Ovary (tissue), 9 donors: ENCODE results near the gene CLMN. TPM values are rescaled to one million over a fixed set of nuclear protein-coding genes. Genes with fewer than 3 reads are reported as not detected.

Experiments
- DNase-seq, 5 donors: peaks; one replicate each; pipeline ENCODE4 v3.0.0-alpha.2; 2019 to 2020
- H3K27ac ChIP-seq, 2 donors: fragments of 200-600 bp; one replicate each; pipeline versions ENCODE4 v1.5.1 to v1.8.0; 2019 to 2022
- H3K27me3 ChIP-seq: fragments of 200-600 bp; one replicate; pipeline ENCODE4 v1.8.0; 2022
- H3K36me3 ChIP-seq: fragments of 200-600 bp; sonication (generic); one replicate; pipeline ENCODE4 v1.5.1; 2019
- H3K4me1 ChIP-seq: one replicate; pipeline ENCODE4 v1.8.1; 2013; ENCODE audit warnings: mild to moderate bottlenecking, moderate library complexity; ENCODE audit not compliant: insufficient read depth
- H3K4me3 ChIP-seq: fragments of 200-600 bp; sonication (generic); one replicate; pipeline ENCODE4 v1.5.1; 2017
- H3K9me3 ChIP-seq, 2 donors: fragments of 200-600 bp in 1 of 2; sonication (generic) in 1 of 2; one replicate each; pipeline versions ENCODE4 v1.5.1 to v1.8.1; 2013 to 2019; ENCODE audit warnings: mild to moderate bottlenecking in 1 of 2, moderate library complexity in 1 of 2
- EP300 ChIP-seq: sonication (generic); formaldehyde crosslinking; IDR thresholded peaks from one replicate; pipeline ENCODE4 v1.6.1; 2017; ENCODE audit warnings: antibody characterized with exemption
- POLR2A ChIP-seq: fragments of 450-650 bp; IDR thresholded peaks from one replicate; pipeline ENCODE4 v1.6.1; 2017; ENCODE audit warnings: antibody characterized with exemption, mild to moderate bottlenecking, moderate library complexity
- WGBS, 3 donors: extraction: QIAGEN DNeasy Blood & Tissue Kit in 1 of 3; methylation state at CpG; one replicate each; pipeline versions ENCODE4 v1.1.5 to v1.1.7; 2013 to 2017; 5-methylcytosine and 5-hydroxymethylcytosine counted together
- intact Hi-C, 4 donors: fragments of 100-400 bp; cut with DNase I; formaldehyde crosslinking; loops; one replicate each; pipeline versions ENCODE4 v1.11.0 to v1.15.1; 2022 to 2023
- polyA plus RNA-seq, 2 donors: library from polyadenylated mRNA; stranded (reverse); fragments of 200-250 nt in 1 of 2; fragments of 350-450 nt in 1 of 2; fragmentation: Illumina TruSeq in 1 of 2; extraction: RNeasy Lipid Tissue Mini Kit (QIAGEN cat#74804) in 1 of 2; gene quantifications; one replicate each; pipeline ENCODE4 v1.2.3, GENCODE V29; 2013 to 2014
- total RNA-seq, 7 donors: library from RNA; depleted of rRNA in 2 of 7; stranded (reverse); fragments of >200 nt in 2 of 7; fragmentation: NEBNext Ultra II Directional in 3 of 7; extraction: Animal tissue kit (Norgen Biotek cat#: 25700) in 3 of 7; gene quantifications; one replicate each; pipeline versions ENCODE4 v1.1.0 to v1.2.4, GENCODE V29; 2016 to 2023
- TF ChIP-seq, protein P1 (sequence below), 3 donors: fragments of 450-650 bp in 2 of 3; fragments of 200-600 bp in 1 of 3; IDR thresholded peaks; one replicate each; pipeline versions ENCODE4 v1.5.1 to v1.8.0; 2016 to 2022; ENCODE audit warnings: antibody characterized with exemption in 3 of 3, mild to moderate bottlenecking in 1 of 3
- donor health status: DM: no; HTN: no; CAD: no; lungs with moderate emphysema.
- donor health status: DM: no; HTN: no; CAD: no.
- donor health status: Bipolar disorder and iron deficiency.
- donor health status: DM: yes; HTN: yes; CAD: no.
- donor health status: DM: no; HTN: no; CAD: no.
- donor health status: DM: yes; HTN: yes; CAD: no.

Gene CLMN
- total and polyA plus RNA-seq, 9 donors = 2.2 to 11.7 (median 6.5) TPM

DNA sequence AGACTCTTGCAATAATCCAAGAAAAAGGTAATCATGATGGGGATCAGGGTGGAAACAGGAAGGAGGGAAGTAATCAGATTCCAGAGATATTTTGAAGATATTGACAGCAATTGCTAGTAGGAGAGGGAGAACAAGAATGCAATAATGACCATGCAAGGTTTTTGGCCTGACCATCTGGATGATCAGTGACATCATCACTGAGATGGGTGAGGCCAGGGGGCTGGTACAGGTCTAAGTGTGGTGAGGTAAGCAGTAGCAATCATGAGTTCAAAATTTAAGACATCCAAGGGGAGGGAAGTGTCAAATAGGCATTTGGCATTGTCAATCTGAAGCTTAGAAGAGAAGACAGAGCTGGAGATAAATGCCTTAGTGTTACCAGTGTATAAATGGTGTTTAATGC is 24.8 kb upstream of the CLMN start:
- Histone ChIP-seq H3K36me3 (no peaks in the 10 kb centered on the region), H3K4me3 (no peak overlapping the region), H3K4me1 (no peaks in the 10 kb centered on the region), H3K27me3 (no peaks in the 10 kb centered on the region), H3K27ac (no peak overlapping the region), H3K9me3 (no peaks in the 10 kb centered on the region)
- intact Hi-C loops = loop anchor here in 1 of 4 donors (2.0 kb wide), 1 partner anchor 60 kb away; no protein-coding TSS in a partner anchor
- TF ChIP-seq POLR2A = no peak
- no peak for TF ChIP-seq EP300
- TF ChIP-seq, protein P1, sequence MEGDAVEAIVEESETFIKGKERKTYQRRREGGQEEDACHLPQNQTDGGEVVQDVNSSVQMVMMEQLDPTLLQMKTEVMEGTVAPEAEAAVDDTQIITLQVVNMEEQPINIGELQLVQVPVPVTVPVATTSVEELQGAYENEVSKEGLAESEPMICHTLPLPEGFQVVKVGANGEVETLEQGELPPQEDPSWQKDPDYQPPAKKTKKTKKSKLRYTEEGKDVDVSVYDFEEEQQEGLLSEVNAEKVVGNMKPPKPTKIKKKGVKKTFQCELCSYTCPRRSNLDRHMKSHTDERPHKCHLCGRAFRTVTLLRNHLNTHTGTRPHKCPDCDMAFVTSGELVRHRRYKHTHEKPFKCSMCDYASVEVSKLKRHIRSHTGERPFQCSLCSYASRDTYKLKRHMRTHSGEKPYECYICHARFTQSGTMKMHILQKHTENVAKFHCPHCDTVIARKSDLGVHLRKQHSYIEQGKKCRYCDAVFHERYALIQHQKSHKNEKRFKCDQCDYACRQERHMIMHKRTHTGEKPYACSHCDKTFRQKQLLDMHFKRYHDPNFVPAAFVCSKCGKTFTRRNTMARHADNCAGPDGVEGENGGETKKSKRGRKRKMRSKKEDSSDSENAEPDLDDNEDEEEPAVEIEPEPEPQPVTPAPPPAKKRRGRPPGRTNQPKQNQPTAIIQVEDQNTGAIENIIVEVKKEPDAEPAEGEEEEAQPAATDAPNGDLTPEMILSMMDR (IDR thresholded peaks at IDR 0.05) = no peak
- DNase-seq = no peak

DNA sequence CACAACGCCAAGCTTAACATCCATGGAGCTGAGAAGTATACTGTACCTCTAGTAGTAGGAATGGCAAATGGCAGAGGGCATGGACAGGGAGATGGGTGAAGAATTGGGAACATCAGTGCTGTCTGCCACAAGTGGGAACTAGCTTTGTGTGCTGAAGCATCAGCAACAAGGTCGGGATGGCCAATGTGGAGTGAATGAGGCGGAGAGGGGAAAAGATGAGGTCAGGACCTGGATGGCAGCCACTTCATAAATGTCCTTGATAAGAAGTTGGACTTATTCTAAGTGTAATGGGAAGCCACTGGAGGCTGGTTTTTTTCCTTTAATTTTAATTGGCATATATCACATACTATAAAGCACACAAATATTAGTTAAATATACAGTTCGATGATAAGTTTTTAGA is 21.9 kb upstream of the CLMN start:
- no peak for DNase-seq
- intact Hi-C loops = no loop called here
- Histone ChIP-seq H3K9me3 (no peaks in the 10 kb centered on the region), H3K27me3 (no peaks in the 10 kb centered on the region), H3K4me3 (no peak overlapping the region), H3K27ac (no peak overlapping the region), H3K36me3 (no peaks in the 10 kb centered on the region), H3K4me1 (no peaks in the 10 kb centered on the region)
- TF ChIP-seq, protein P1 (IDR thresholded peaks at IDR 0.05) = no peak
- no peak for TF ChIP-seq EP300
- no peak for TF ChIP-seq POLR2A
- 73 to 84% (median 76%) methylated on average over 4 of the region's 4 CpGs for WGBS, 3 donors

DNA sequence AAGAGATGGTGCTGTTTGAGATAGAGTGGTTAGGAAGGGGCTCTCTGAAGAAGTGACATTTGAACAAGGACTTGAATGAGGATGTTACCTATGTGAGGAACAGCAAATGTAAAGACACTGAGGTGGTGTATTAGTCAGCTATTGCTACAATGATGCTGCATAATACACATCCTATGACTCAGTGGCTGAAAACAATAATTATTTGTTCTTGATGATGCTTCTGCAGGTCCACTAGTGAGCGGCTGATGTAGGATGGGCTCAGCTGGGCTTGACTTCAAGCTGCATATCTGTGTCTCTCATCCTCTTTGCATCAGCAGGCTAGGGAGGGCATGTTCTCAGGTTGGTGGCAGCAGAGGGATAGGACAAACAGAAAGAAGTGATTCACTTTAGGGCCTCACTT is 21.4 kb upstream of the CLMN start:
- intact Hi-C loops = no loop called here
- WGBS, 3 donors = 94 to 100% (median 98%) methylated on average over 1 of the region's 1 CpG
- Histone ChIP-seq H3K27ac (no peak overlapping the region), H3K4me1 (no peaks in the 10 kb centered on the region), H3K36me3 (no peaks in the 10 kb centered on the region), H3K9me3 (no peaks in the 10 kb centered on the region), H3K4me3 (no peak overlapping the region), H3K27me3 (no peaks in the 10 kb centered on the region)
- TF ChIP-seq, protein P1 (IDR thresholded peaks at IDR 0.05) = no peak
- TF ChIP-seq EP300 (no peak), POLR2A (no peak)
- DNase-seq = no peak

DNA sequence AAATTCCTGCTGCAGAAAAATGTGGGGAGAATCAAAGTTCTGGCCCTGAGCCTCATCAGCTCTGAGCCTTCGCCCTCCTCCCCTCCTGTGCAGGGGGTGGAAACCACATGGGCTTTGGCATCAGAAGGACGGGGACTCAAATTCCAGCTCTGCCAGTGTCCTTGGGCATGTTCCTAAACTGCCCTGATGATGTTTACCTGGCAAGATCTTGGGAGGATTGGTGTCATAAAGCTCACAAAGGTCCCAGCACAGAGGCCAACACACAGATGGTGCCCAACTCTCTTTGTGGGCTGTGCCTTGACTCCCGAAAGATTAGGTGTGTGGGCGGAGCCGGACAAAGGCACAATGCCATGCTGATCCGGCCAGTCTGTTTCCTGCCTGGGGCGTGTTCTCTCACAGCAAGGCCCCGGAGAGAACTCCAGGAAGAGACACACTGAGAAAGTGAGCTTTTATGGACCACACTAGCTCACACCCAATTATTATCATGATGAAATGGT is 20.5 kb upstream of the CLMN start:
- Histone ChIP-seq H3K36me3 (no peaks in the 10 kb centered on the region), H3K27ac (no peak overlapping the region), H3K27me3 (no peaks in the 10 kb centered on the region), H3K4me3 (no peak overlapping the region), H3K4me1 (no peaks in the 10 kb centered on the region), H3K9me3 (no peaks in the 10 kb centered on the region)
- 20 to 36% (median 23%) methylated on average over 8 of the region's 8 CpGs for WGBS, 3 donors
- TF ChIP-seq EP300 = no peak
- TF ChIP-seq, protein P1 (IDR thresholded peaks at IDR 0.05) = no peak
- TF ChIP-seq POLR2A = no peak
- no peak for DNase-seq
- intact Hi-C loops = no loop called here
